Cardiac muscle cell (in vitro differentiated cells and primary cell): ENCODE data around the gene ABCB6. TPM values are rescaled to one million over a fixed set of nuclear protein-coding genes. Genes with fewer than 3 reads are reported as not detected.
A peak's percentile ranks its signal among the peaks of the same experiment; 100 is the strongest.

Experiments used
- DNase-seq, 2 donors: peaks; one replicate each; pipeline versions ENCODE4 v3.0.0 to v3.0.0-alpha.2; 2010 to 2017; ENCODE audit warnings: low read depth in 1 of 2, low spot score in 1 of 2
- H3K27ac ChIP-seq: fragments of 200-600 bp; sonication (generic); 2 replicates; pipeline ENCODE4 v1.5.1; 2016
- H3K27me3 ChIP-seq: fragments of 200-600 bp; sonication (generic); 2 replicates; pipeline ENCODE4 v1.6.0; 2016; ENCODE audit warnings: control low read depth
- H3K36me3 ChIP-seq: fragments of 200-600 bp; sonication (generic); 2 replicates; pipeline ENCODE4 v1.5.1; 2016; ENCODE audit warnings: control low read depth
- H3K4me1 ChIP-seq: fragments of 200-600 bp; sonication (generic); 2 replicates; pipeline ENCODE4 v1.8.1; 2017; ENCODE audit warnings: low read depth, mild to moderate bottlenecking, mixed run types
- H3K4me3 ChIP-seq: fragments of 200-600 bp; sonication (generic); 2 replicates; pipeline ENCODE4 v1.5.1; 2016; ENCODE audit warnings: mild to moderate bottlenecking
- H3K9me3 ChIP-seq: fragments of 200-600 bp; sonication (generic); 2 replicates; pipeline ENCODE4 v1.5.1; 2017; ENCODE audit warnings: low read depth, mild to moderate bottlenecking, control low read depth
- CTCF ChIP-seq: IDR thresholded peaks from 2 replicates; pipeline ENCODE4 v1.5.1; 2012; ENCODE audit warnings: low read depth, mild to moderate bottlenecking, low read length
- polyA plus RNA-seq: library from polyadenylated mRNA; unstranded; fragments of >200 nt; fragmentation: Nextera tagmentation; extraction: Ambion mirVana; gene quantifications from 2 replicates; pipeline ENCODE4 v1.2.1, GENCODE V29; 2016
- total RNA-seq: library from RNA; depleted of rRNA; stranded (reverse); fragments of >200 nt; gene quantifications from 2 replicates; pipeline ENCODE4 v1.2.3, GENCODE V29; 2016

The ABCB6 gene
- total and polyA plus RNA-seq, 2 experiments from 2014 or later = 9.6 to 32.9 TPM

GRCh38 chr2:219246559-219246958 lies 27.8 kb upstream of the ABCB6 start:
- H3K4me3 ChIP-seq = no peak overlapping the region
- H3K27ac ChIP-seq = no peak overlapping the region
- H3K27me3 ChIP-seq = peaks cover 4% of the 10 kb centered on the region
- DNase-seq = no peak
- no peak for TF ChIP-seq CTCF
- no peaks in the 10 kb centered on the region for H3K36me3 ChIP-seq
- H3K9me3 ChIP-seq = no peaks in the 10 kb centered on the region
- H3K4me1 ChIP-seq = peaks cover 9% of the 10 kb centered on the region

- no peaks in the 10 kb centered on the region for H3K27me3 ChIP-seq
- H3K9me3 ChIP-seq = no peaks in the 10 kb centered on the region
- H3K4me1 ChIP-seq = peaks cover 9% of the 10 kb centered on the region
- peak overlapping the region; percentile 75 for H3K4me3 ChIP-seq
- no peaks in the 10 kb centered on the region for H3K36me3 ChIP-seq
- TF ChIP-seq CTCF = no peak
- peak overlapping the region; percentile 82 for H3K27ac ChIP-seq
- no peak for DNase-seq
Measured at GRCh38 chr2:219245899-219246230, 27.1 kb upstream of the ABCB6 start.

DNA sequence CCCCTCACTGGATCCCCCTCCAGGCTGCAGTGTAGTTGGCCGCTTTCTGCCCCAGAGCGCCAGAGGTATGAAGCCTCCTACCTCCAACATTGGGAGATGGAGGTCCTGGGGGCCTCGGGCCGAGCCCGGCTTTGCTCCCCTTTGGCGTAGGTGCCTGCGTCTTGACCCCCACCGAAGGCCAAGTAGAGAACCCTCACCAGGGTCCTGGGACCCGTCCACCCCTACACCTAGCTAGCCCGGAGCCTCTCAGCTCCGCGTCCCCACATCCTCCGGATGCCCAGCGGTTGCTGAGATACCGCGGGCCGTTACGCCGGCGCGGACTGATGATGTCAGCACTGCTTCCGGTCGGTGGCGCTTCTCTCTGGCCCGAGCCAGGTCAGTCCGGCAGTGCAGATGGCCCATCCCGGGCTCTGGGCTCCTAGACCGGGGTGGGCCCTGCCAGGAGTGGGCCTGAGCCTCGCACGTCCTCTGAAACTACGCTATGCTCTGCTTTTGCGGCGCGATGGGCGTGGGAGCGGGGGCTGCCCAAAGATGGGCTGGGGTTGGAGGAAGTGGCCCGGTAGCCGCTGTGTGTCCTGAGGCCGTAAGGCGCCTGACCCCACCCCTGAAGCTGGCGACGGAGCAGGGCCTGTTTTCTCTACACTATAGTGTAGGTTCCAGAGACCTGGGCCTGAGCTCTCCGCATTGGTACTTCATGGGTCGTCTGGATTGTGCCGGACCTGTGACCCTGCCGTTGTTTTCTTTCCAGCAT lies 26.6 kb upstream of the ABCB6 start, which contains the start of the genes GLB1L and STK16:
TSS of gene GLB1L (minus strand) at position 297 of the 751 bp plus-strand sequence. CDS start 1,871 bp downstream, outside the sequence.
TSS of gene STK16 (plus strand) at position 332 of the 751 bp plus-strand sequence. CDS start 521 bp downstream, outside the sequence.
- TF ChIP-seq CTCF = no peak
- peak within 1 kb of the TSS; percentile 75 for H3K4me3 ChIP-seq
- DNase-seq = peak; percentile 94 to 96
- no peaks in the 10 kb centered on the region for H3K9me3 ChIP-seq
- peak within 1 kb of the TSS; percentile 82 for H3K27ac ChIP-seq
- H3K4me1 ChIP-seq = peaks cover 9% of the 10 kb centered on the region
- no peaks in the 10 kb centered on the region for H3K27me3 ChIP-seq
- H3K36me3 ChIP-seq = no peaks in the 10 kb centered on the region

DNA sequence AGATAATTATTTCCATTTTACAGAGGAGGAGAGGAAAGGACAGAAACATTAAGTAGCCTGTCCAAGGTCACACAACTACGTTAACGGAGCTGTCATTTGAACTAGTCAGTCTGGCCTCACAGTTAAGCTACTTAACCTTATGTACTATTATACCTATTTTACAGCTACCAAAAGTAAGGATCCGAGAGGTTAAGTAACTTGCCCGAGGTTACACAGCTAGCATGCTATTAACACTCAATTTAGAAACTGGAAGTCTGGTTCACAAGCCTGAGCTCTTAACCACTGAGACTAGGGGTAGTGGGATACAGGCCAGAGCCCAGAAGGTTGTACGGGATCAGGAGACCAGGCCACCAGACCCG lies 26.0 kb upstream of the ABCB6 start:
- DNase-seq = no peak
- Histone ChIP-seq H3K4me1 (peaks cover 9% of the 10 kb centered on the region), H3K36me3 (no peaks in the 10 kb centered on the region), H3K9me3 (no peaks in the 10 kb centered on the region), H3K27me3 (no peaks in the 10 kb centered on the region), H3K4me3 (peak overlapping the region; percentile 75), H3K27ac (peak overlapping the region; percentile 2)
- no peak for TF ChIP-seq CTCF

DNA sequence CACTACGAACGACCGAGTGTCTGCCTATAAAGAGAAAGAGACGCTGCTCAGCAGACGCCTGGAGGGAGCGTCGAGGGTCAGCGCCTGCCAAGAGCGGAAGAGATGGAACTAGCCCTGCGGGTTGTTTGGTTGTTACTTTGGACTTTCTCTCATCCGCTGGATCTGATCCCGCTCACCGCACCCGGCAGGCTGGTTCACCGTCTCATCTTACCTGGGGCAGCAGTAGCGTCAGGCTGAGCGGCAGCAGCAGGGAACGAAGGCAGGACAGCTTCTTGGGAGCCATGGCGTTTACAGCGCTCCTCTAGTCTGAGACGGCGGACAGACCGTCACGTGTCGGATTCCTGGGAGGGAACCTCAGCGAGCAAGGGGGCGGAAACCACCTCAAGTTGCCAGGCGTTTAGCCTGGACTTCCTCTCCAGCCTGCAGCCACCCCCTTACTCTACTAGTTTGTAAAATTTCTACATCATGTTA lies 24.6 kb upstream of the ABCB6 start:
- no peak overlapping the region for H3K27ac ChIP-seq
- no peaks in the 10 kb centered on the region for H3K36me3 ChIP-seq
- H3K9me3 ChIP-seq = no peaks in the 10 kb centered on the region
- no peak for TF ChIP-seq CTCF
- DNase-seq = peak in 1 of 2 donors; percentile 70
- no peaks in the 10 kb centered on the region for H3K27me3 ChIP-seq
- H3K4me1 ChIP-seq = peaks cover 9% of the 10 kb centered on the region
- no peak overlapping the region for H3K4me3 ChIP-seq
